PC-3 (cell line): Measurements from ENCODE around the gene ADAMTS16. TPM values are rescaled to one million over a fixed set of nuclear protein-coding genes. Genes with fewer than 3 reads are reported as not detected.
A peak's percentile ranks its signal among the peaks of the same experiment; 100 is the strongest.

Source experiments
- ATAC-seq: fragments of 200-7000 bp; cut with Tn5 transposase; 2 replicates; pipeline ENCODE4 v1.9.1; 2020; ENCODE audit warnings: mild to moderate bottlenecking, moderate library complexity
- BruUV-seq: library from RNA; stranded (reverse); fragments of 400-500 nt; replicated peaks from 2 replicates; lab custom pipeline; 2021; lab: Mats Ljungman, UMichigan
- CTCF ChIA-PET: fragments of 300-600 bp; sonication (Branson Sonifier 250); formaldehyde crosslinking; loops from one replicate; lab custom pipeline; 2022; ENCODE audit warnings: antibody characterized with exemption; lab: Charles Lee
- POLR2A ChIA-PET: fragments of 300-600 bp; sonication (Branson Sonifier 250); formaldehyde crosslinking; loops from one replicate; lab custom pipeline; 2022; ENCODE audit warnings: antibody characterized with exemption; ENCODE audit not compliant: unreplicated experiment; lab: Charles Lee
- DNase-seq: peaks from one replicate; pipeline ENCODE4 v3.0.0-alpha.2; 2015
- H2AFZ ChIP-seq: fragments of 300-600 bp; sonication (generic); 2 replicates; pipeline ENCODE4 v1.6.0; 2016; ENCODE audit warnings: antibody characterized with exemption, low read length
- H3F3A ChIP-seq: fragments of 300-600 bp; sonication (generic); one replicate; pipeline ENCODE4 v1.6.0; 2017; ENCODE audit warnings: antibody characterized with exemption, low read length, control low read depth, mild to moderate bottlenecking; ENCODE audit not compliant: unreplicated experiment
- H3K27ac ChIP-seq: fragments of 300-600 bp; sonication (generic); 2 replicates; pipeline ENCODE4 v1.5.1; 2016; ENCODE audit warnings: mild to moderate bottlenecking, low read length
- H3K27me3 ChIP-seq: fragments of 300-600 bp; sonication (generic); 2 replicates; pipeline ENCODE4 v1.6.1; 2016; ENCODE audit warnings: low read length, mixed read lengths
- H3K36me3 ChIP-seq: fragments of 300-600 bp; sonication (generic); 2 replicates; pipeline ENCODE4 v1.6.1; 2016; ENCODE audit warnings: low read depth, mixed run types, low read length, mixed read lengths
- H3K4me1 ChIP-seq: fragments of 300-600 bp; sonication (generic); 2 replicates; pipeline ENCODE4 v1.5.1; 2016; ENCODE audit warnings: low read length; ENCODE audit not compliant: insufficient read depth
- H3K4me2 ChIP-seq: fragments of 300-600 bp; sonication (generic); 2 replicates; pipeline ENCODE4 v1.6.0; 2016; ENCODE audit warnings: low read length
- H3K4me3 ChIP-seq: fragments of 300-600 bp; sonication (generic); 2 replicates; pipeline ENCODE4 v1.5.1; 2016; ENCODE audit warnings: mild to moderate bottlenecking, low read length, mixed read lengths
- H3K79me2 ChIP-seq: fragments of 300-600 bp; sonication (generic); 2 replicates; pipeline ENCODE4 v1.6.1; 2017; ENCODE audit warnings: low read length, mixed read lengths
- H3K9ac ChIP-seq: fragments of 300-600 bp; sonication (generic); 2 replicates; pipeline ENCODE4 v1.6.0; 2016; ENCODE audit warnings: mild to moderate bottlenecking, low read length
- H3K9me2 ChIP-seq: fragments of 300-600 bp; sonication (generic); replicated peaks from 2 replicates; pipeline ENCODE4 v1.6.1; 2016; ENCODE audit warnings: mixed run types, low read length, mixed read lengths
- H3K9me3 ChIP-seq: fragments of 300-600 bp; sonication (generic); 2 replicates; pipeline ENCODE4 v1.6.1; 2016; ENCODE audit warnings: low read length, mixed read lengths
- H4K20me1 ChIP-seq: fragments of 300-600 bp; sonication (generic); 2 replicates; pipeline ENCODE4 v1.6.1; 2016; ENCODE audit warnings: low read length, mixed read lengths
- EZH2 ChIP-seq: fragments of 300-600 bp; sonication (generic); IDR thresholded peaks from one replicate; pipeline ENCODE4 v1.6.1; 2017; ENCODE audit warnings: antibody characterized with exemption, mild to moderate bottlenecking, low read length; ENCODE audit not compliant: unreplicated experiment
- EZH2phosphoT487 ChIP-seq: fragments of 300-600 bp; sonication (generic); IDR thresholded peaks from 2 replicates; pipeline ENCODE4 v1.6.1; 2018; ENCODE audit warnings: mild to moderate bottlenecking, antibody characterized with exemption, low read length, borderline replicate concordance
- intact Hi-C: fragments of 100-400 bp; cut with micrococcal nuclease; formaldehyde crosslinking; loops from 2 replicates; pipeline ENCODE4 v1.9.0; 2023
- total RNA-seq: library from RNA; depleted of rRNA; stranded (reverse); fragments of >200 nt; gene quantifications from 2 replicates; pipeline ENCODE4 v1.2.3, GENCODE V29; 2014
- TF ChIP-seq, protein P1 (sequence below): fragments of 300-600 bp; sonication (generic); conservative IDR thresholded peaks from 2 replicates; pipeline ENCODE4 v1.5.1; 2017; ENCODE audit warnings: antibody characterized with exemption, low read depth, mild to moderate bottlenecking, low read length

The ADAMTS16 gene
- total RNA-seq, 1 experiment from 2014 or later, result 1.7 TPM

DNA sequence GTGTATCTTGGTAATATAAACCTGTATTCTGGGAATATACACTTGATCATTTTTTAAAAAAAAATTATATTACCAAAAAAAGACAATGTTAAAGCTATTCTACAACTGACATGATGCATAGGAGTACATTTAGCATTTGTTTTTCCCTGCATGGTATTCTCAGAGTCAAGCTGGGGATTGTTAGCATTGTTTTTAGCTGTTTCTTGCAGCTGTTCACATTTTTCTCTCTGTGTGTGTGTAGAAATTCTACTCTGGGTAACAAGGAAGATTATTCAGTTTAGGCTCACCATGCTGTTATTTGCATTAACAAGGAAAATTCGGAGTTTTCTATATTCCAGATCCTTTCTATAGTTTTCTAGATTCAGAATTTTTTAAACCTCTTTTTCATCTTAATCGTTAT, 62.2 kb downstream of the ADAMTS16 start:
- ATAC-seq (no peak), DNase-seq (no peak)
- BruUV-seq, result no TSS peak
- Histone ChIP-seq H3F3A (no peaks in the 10 kb centered on the region), H3K27me3 (no peaks in the 10 kb centered on the region), H2AFZ (no peak overlapping the region), H3K9me2 (no peaks in the 10 kb centered on the region; the same call in 1 of the 2 replicates), H3K79me2 (no peaks in the 10 kb centered on the region), H4K20me1 (no peaks in the 10 kb centered on the region), H3K27ac (no peak overlapping the region), H3K36me3 (no peaks in the 10 kb centered on the region), H3K4me2 (no peak overlapping the region), H3K4me3 (no peak overlapping the region), H3K9me3 (no peaks in the 10 kb centered on the region), H3K9ac (no peak overlapping the region), H3K4me1 (no peaks in the 10 kb centered on the region)
- intact Hi-C loops, result no loop called here
- POLR2A ChIA-PET, result no interaction called here
- no peak for TF ChIP-seq EZH2
- TF ChIP-seq, protein P1, sequence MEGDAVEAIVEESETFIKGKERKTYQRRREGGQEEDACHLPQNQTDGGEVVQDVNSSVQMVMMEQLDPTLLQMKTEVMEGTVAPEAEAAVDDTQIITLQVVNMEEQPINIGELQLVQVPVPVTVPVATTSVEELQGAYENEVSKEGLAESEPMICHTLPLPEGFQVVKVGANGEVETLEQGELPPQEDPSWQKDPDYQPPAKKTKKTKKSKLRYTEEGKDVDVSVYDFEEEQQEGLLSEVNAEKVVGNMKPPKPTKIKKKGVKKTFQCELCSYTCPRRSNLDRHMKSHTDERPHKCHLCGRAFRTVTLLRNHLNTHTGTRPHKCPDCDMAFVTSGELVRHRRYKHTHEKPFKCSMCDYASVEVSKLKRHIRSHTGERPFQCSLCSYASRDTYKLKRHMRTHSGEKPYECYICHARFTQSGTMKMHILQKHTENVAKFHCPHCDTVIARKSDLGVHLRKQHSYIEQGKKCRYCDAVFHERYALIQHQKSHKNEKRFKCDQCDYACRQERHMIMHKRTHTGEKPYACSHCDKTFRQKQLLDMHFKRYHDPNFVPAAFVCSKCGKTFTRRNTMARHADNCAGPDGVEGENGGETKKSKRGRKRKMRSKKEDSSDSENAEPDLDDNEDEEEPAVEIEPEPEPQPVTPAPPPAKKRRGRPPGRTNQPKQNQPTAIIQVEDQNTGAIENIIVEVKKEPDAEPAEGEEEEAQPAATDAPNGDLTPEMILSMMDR, result no peak
- TF ChIP-seq EZH2phosphoT487, result no peak
- CTCF ChIA-PET, result no interaction called here

DNA sequence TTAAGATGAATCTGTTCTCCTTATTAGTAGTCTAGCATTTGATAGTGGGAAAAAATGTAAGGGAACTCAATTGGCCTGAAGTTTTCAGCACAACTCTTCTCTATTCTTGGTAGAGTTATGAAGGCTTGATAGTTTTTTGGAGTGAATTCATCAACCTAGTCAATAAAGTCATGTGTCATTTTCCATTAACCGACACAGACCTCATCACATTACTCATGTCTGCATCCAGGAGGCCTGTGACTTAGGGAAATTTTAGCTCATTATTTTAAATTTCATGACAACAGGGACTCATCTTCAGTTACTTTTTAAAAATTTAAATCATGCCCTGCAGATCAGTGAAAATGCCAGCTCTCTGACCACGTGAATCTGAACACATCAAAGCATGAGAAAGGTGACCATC, 63.3 kb downstream of the ADAMTS16 start:
- Histone ChIP-seq H3K9me3 (no peaks in the 10 kb centered on the region), H3K4me3 (no peak overlapping the region), H3K27ac (no peak overlapping the region), H3K9me2 (no peaks in the 10 kb centered on the region; the same call in 1 of the 2 replicates), H3K79me2 (no peaks in the 10 kb centered on the region), H3K4me1 (no peaks in the 10 kb centered on the region), H4K20me1 (no peaks in the 10 kb centered on the region), H3K27me3 (no peaks in the 10 kb centered on the region), H3K9ac (no peak overlapping the region), H3K36me3 (no peaks in the 10 kb centered on the region), H3F3A (no peaks in the 10 kb centered on the region), H2AFZ (no peak overlapping the region), H3K4me2 (no peak overlapping the region)
- ChIA-PET POLR2A (no interaction called here), CTCF (no interaction called here)
- TF ChIP-seq EZH2phosphoT487, result no peak
- no peak for TF ChIP-seq EZH2
- TF ChIP-seq, protein P1, result no peak
- intact Hi-C loops, result no loop called here
- no TSS peak for BruUV-seq
- ATAC-seq (no peak), DNase-seq (peak; percentile 24)

- Histone ChIP-seq H3K9me2 (no peaks in the 10 kb centered on the region), H3K27ac (no peak overlapping the region), H3K4me3 (no peak overlapping the region), H3K4me1 (no peaks in the 10 kb centered on the region), H3K9me3 (no peaks in the 10 kb centered on the region), H3K27me3 (no peaks in the 10 kb centered on the region), H3F3A (no peaks in the 10 kb centered on the region), H3K36me3 (no peaks in the 10 kb centered on the region), H4K20me1 (no peaks in the 10 kb centered on the region), H3K4me2 (no peak overlapping the region), H2AFZ (no peak overlapping the region), H3K9ac (no peak overlapping the region), H3K79me2 (no peaks in the 10 kb centered on the region)
- TF ChIP-seq, protein P1, result no peak
- no peak for TF ChIP-seq EZH2
- TF ChIP-seq EZH2phosphoT487, result no peak
- no TSS peak for BruUV-seq
- ATAC-seq, result no peak
- intact Hi-C loops, result no loop called here
- ChIA-PET POLR2A (no interaction called here), CTCF (no interaction called here)
- DNase-seq, result no peak
Observed at GRCh38 chr5:5207828-5208227, 67.7 kb downstream of the ADAMTS16 start.
